Skin epidermis (tissue), 12 donors: ENCODE results near the gene GRAMD1B.
A peak's percentile ranks its signal among the peaks of the same experiment; 100 is the strongest.
"Not testable (repeated sequence)": the region's sequence is repeated elsewhere in the genome, so short reads cannot be mapped to it uniquely, and the experiment has no call there.

Source experiments
- H3K27ac ChIP-seq, 21 experiments: fragments of 200-600 bp; sonication (generic) in 11 of 21; one replicate each; pipeline ENCODE4 v1.5.0; 2020; ENCODE audit warnings: mild to moderate bottlenecking in 3 of 21, inconsistent platforms in 2 of 21, moderate library complexity in 2 of 21
- H3K4me3 ChIP-seq, 7 experiments: fragments of 200-600 bp; sonication (generic) in 2 of 7; one replicate each; pipeline ENCODE4 v1.5.0; 2020; ENCODE audit warnings: inconsistent platforms in 2 of 7, mild to moderate bottlenecking in 2 of 7, moderate library complexity in 1 of 7

Gene GRAMD1B

GRCh38 chr11:123438131-123438627 is 8.1 kb downstream of the GRAMD1B start:
- no peak overlapping the region for H3K27ac ChIP-seq
- no peak overlapping the region for H3K4me3 ChIP-seq

GRCh38 chr11:123439616-123440015 is 9.5 kb downstream of the GRAMD1B start:
- Histone ChIP-seq H3K4me3 (no peak overlapping the region), H3K27ac (no peak overlapping the region)

- no peak overlapping the region for H3K27ac ChIP-seq
These were observed 11.1 kb downstream of the GRAMD1B start for GRCh38 chr11:123441161-123441560.

GRCh38 chr11:123443851-123444623 is 14.0 kb downstream of the GRAMD1B start:
- H3K27ac ChIP-seq: no peak overlapping the region
- H3K4me3 ChIP-seq: no peak overlapping the region

More at GRCh38 chr11:123441161-123441560, 11.1 kb downstream of the GRAMD1B start:
- H3K4me3 ChIP-seq: no peak overlapping the region

GRCh38 chr11:123448823-123449222 is 18.8 kb downstream of the GRAMD1B start:
- Histone ChIP-seq H3K4me3 (no peak overlapping the region), H3K27ac (no peak overlapping the region)

- no peak overlapping the region for H3K27ac ChIP-seq
These were observed 19.4 kb downstream of the GRAMD1B start for GRCh38 chr11:123449436-123449835.

GRCh38 chr11:123450623-123451022 is 20.6 kb downstream of the GRAMD1B start:
- no peak overlapping the region for H3K4me3 ChIP-seq
- no peak overlapping the region for H3K27ac ChIP-seq

More at GRCh38 chr11:123449436-123449835, 19.4 kb downstream of the GRAMD1B start:
- H3K4me3 ChIP-seq: no peak overlapping the region

- no peak overlapping the region for H3K4me3 ChIP-seq
- peak overlapping the region in 1 of 21 experiments; percentile 61 for H3K27ac ChIP-seq
These were observed 21.2 kb downstream of the GRAMD1B start for GRCh38 chr11:123451183-123451781.

- H3K27ac ChIP-seq: peak overlapping the region in 2 of 21 experiments; percentile 18 to 47
- no peak overlapping the region for H3K4me3 ChIP-seq
These were observed 22.7 kb downstream of the GRAMD1B start for GRCh38 chr11:123452794-123453193.

- Histone ChIP-seq H3K27ac (peak overlapping the region in 6 of 21 experiments; percentile 0 to 47 (median 9)), H3K4me3 (no peak overlapping the region)
These were observed 24.1 kb downstream of the GRAMD1B start for GRCh38 chr11:123454060-123454651.

GRCh38 chr11:123454796-123455195 is 24.7 kb downstream of the GRAMD1B start:
- H3K27ac ChIP-seq: peak overlapping the region in 5 of 21 experiments; percentile 1 to 37 (median 20)
- H3K4me3 ChIP-seq: no peak overlapping the region

- peak overlapping the region in 3 of 21 experiments; percentile 51 to 72 (median 72) for H3K27ac ChIP-seq
These were observed 26.4 kb downstream of the GRAMD1B start for GRCh38 chr11:123456448-123456847.

GRCh38 chr11:123457187-123457770 is 27.2 kb downstream of the GRAMD1B start:
- H3K4me3 ChIP-seq: no peak overlapping the region

More at GRCh38 chr11:123456448-123456847, 26.4 kb downstream of the GRAMD1B start:
- H3K4me3 ChIP-seq: not testable (repeated sequence)

GRCh38 chr11:123458501-123458900 is 28.4 kb downstream of the GRAMD1B start:
- H3K4me3 ChIP-seq: no peak overlapping the region
- no peak overlapping the region for H3K27ac ChIP-seq

More at GRCh38 chr11:123457187-123457770, 27.2 kb downstream of the GRAMD1B start:
- peak overlapping the region in 9 of 21 experiments; percentile 16 to 72 (median 51) for H3K27ac ChIP-seq

- no peak overlapping the region for H3K4me3 ChIP-seq
These were observed 30.1 kb downstream of the GRAMD1B start for GRCh38 chr11:123460012-123460700.

GRCh38 chr11:123461164-123461563 is 31.1 kb downstream of the GRAMD1B start:
- no peak overlapping the region for H3K27ac ChIP-seq
- no peak overlapping the region for H3K4me3 ChIP-seq

More at GRCh38 chr11:123460012-123460700, 30.1 kb downstream of the GRAMD1B start:
- H3K27ac ChIP-seq: no peak overlapping the region

GRCh38 chr11:123465667-123466066 is 35.6 kb downstream of the GRAMD1B start:
- not testable (repeated sequence) for H3K4me3 ChIP-seq
- H3K27ac ChIP-seq: peak overlapping the region in 2 of 21 experiments; percentile 16 to 34

- H3K27ac ChIP-seq: peak overlapping the region in 2 of 21 experiments; percentile 16 to 34
- H3K4me3 ChIP-seq: not testable (repeated sequence)
These were observed 36.1 kb downstream of the GRAMD1B start for GRCh38 chr11:123466172-123466571.

- no peak overlapping the region for H3K27ac ChIP-seq
- no peak overlapping the region for H3K4me3 ChIP-seq
These were observed 39.0 kb downstream of the GRAMD1B start for GRCh38 chr11:123469089-123469488.
